OCI-M1 (cell line): ENCODE results near the gene SLC16A2.

Experiments used
- DNase-seq: peaks from one replicate; lab custom pipeline; 2025; lab: John Stamatoyannopoulos, UW

The SLC16A2 gene

DNA sequence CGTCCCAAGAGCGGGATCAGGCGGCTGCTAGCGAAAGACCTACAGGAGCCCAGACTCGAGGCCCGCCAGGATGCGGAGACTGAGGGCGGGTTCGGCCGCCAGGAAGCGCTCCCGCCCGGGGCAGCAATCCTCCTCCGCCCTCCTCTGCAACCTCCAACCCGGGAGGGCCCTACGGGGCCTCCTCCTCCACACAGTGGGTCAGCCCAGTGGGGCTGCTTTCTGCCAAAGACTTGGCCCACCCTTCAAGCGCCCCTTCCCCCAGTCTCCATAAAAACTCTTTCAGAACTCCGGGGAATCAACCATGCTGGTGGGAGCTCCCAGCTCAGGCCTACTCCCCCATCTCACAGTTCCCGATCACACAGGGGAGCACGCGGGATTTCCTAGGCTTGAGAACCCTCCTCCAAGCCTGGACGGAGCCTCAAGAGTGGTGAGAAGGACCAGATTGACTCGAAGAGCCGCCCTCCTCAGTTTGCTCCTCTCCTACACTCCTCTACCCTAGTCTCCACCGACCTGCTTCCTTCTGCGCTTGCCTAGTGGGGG is 115.6 kb downstream of the SLC16A2 start:
- DNase-seq = no peak

GRCh38 chrX:74540635-74541249 is 119.4 kb downstream of the SLC16A2 start:
- DNase-seq = no peak

DNA sequence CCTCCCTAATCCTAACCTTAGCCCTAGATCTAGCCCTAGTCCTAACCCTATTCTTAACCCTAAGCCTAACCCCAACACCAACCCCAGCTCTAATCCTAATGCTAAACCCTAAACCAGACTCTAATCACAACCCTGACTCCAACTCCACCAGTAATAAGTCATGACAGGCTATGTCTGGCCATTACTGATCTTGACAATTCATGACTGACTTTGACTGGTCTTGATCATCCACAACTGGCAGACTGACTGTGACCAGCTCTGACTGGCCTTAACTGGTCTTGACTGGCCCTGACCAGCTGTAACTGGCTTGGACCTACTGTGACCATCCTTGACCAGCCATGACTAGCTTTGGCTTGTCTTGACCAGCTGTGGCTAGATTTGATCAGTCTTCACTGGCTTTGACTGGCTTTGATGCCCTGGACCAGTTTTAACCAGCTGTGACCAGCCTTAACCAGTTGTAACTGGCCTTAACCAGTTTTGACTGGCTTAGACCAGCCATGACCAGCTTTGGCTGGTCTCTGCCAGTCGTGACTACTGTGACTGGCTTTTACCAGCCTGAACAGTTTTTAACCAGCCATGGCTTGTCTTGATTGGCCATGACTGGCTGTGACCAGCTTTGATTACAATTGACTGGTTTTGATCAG is 124.7 kb downstream of the SLC16A2 start:
- no peak for DNase-seq

DNA sequence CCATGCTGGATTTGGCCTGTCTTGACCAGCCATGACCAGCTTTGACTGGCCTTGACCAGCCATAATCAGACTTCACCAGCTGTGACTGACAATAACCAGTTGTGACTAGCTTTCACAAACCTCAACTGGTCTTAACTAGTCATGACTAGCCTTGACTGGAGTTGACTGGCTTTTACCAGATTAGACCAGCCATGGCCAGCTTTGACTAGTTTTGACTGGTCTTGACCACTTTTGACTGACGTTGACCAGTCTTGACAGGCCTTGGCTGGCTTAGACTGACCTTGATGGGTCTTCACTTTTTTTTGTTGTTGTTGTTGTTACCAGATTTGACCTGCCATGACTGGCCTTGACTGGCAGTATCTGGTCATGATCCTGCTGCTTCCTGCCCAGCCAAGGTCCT is 125.7 kb downstream of the SLC16A2 start:
- DNase-seq = no peak

GRCh38 chrX:74550295-74550802 is 129.1 kb downstream of the SLC16A2 start:
- DNase-seq = peak; percentile 90

GRCh38 chrX:74551934-74552333 is 130.6 kb downstream of the SLC16A2 start:
- no peak for DNase-seq

DNA sequence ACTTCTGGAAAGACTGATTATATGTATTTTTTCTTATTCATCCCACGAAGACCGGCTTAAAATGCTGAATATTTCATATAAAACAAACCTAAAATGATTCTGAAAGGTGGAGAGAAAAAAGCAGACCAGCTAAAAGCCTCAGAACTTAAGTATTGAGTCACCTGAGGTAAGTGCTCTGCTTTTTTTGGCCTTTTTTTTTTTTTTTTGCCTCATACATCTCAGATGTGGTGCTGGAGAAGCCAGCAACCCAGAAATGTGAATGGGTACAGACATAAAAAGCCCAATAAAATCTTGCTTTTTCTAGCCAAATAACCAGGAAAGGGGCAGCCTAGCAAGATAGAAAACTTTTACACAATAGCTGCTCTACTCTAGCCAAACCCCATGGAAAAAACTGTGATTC is 136.1 kb downstream of the SLC16A2 start:
- no peak for DNase-seq

- no peak for DNase-seq
These were observed 156.8 kb downstream of the SLC16A2 start for GRCh38 chrX:74578137-74578536.

- no peak for DNase-seq
These were observed 158.4 kb downstream of the SLC16A2 start for GRCh38 chrX:74579597-74580198.
